Measurements from ENCODE around the gene S100A6. TPM values are rescaled to one million over a fixed set of nuclear protein-coding genes. Genes with fewer than 3 reads are reported as not detected.

Gene S100A6
- total RNA-seq, 4 donors from 2014 or later = 147 to 251 (median 192) TPM

- TF ChIP-seq, protein P1, sequence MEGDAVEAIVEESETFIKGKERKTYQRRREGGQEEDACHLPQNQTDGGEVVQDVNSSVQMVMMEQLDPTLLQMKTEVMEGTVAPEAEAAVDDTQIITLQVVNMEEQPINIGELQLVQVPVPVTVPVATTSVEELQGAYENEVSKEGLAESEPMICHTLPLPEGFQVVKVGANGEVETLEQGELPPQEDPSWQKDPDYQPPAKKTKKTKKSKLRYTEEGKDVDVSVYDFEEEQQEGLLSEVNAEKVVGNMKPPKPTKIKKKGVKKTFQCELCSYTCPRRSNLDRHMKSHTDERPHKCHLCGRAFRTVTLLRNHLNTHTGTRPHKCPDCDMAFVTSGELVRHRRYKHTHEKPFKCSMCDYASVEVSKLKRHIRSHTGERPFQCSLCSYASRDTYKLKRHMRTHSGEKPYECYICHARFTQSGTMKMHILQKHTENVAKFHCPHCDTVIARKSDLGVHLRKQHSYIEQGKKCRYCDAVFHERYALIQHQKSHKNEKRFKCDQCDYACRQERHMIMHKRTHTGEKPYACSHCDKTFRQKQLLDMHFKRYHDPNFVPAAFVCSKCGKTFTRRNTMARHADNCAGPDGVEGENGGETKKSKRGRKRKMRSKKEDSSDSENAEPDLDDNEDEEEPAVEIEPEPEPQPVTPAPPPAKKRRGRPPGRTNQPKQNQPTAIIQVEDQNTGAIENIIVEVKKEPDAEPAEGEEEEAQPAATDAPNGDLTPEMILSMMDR (IDR thresholded peaks at IDR 0.05) = no peak
- TF ChIP-seq POLR2A (IDR thresholded peaks at IDR 0.05) = no peak
- intact Hi-C loops (cut with DNase I; ENCODE audit: low total_unique reads) = no loop called here
- 87 to 88% methylated on average over 3 of the region's 3 CpGs for WGBS, 2 donors
- DNase-seq (ENCODE audit: low spot score in 2 of 2) = no peak
- H3K4me3 ChIP-seq (ENCODE audit: low read depth, poor library complexity, severe bottlenecking) = no peak overlapping the region
Observed at GRCh38 chr1:153561466-153561985, 25.7 kb upstream of the S100A6 start.

GRCh38 chr1:153560771-153561465 is 25.1 kb upstream of the S100A6 start:
- WGBS, 2 donors = 82 to 83% methylated on average over 10 of the region's 10 CpGs
- DNase-seq (ENCODE audit: low spot score in 2 of 2) = no peak
- TF ChIP-seq POLR2A (IDR thresholded peaks at IDR 0.05) = no peak
- TF ChIP-seq, protein P1 (IDR thresholded peaks at IDR 0.05) = no peak
- H3K4me3 ChIP-seq (ENCODE audit: low read depth, poor library complexity, severe bottlenecking) = no peak overlapping the region
- intact Hi-C loops (cut with DNase I; ENCODE audit: low total_unique reads) = no loop called here

DNA sequence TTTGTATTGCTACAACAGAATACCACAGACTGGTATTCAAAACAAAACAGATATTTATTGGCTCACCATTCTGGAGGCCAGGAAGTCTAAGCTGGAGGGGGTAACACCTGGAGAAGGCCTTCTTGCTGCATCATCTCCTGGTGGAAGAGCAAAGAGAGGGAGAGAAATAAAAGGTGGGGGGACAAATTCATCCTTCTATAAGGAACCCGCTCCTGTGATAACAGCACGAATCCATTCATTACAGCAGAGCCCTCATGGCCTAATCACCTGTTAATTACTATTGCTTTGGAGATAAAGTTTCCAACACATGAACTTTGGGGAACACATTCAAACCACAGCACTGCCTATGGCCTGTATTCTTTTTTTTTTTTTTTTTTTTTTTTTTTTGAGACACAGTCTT is 24.4 kb upstream of the S100A6 start:
- intact Hi-C loops (cut with DNase I; ENCODE audit: low total_unique reads) = no loop called here
- no peak for DNase-seq (ENCODE audit: low spot score in 2 of 2)
- WGBS, 2 donors = 89 to 96% methylated on average over 2 of the region's 2 CpGs
- TF ChIP-seq, protein P1 (IDR thresholded peaks at IDR 0.05) = no peak
- TF ChIP-seq POLR2A (IDR thresholded peaks at IDR 0.05) = no peak
- no peak overlapping the region for H3K4me3 ChIP-seq (ENCODE audit: low read depth, poor library complexity, severe bottlenecking)

- intact Hi-C loops (cut with DNase I; ENCODE audit: low total_unique reads) = no loop called here
- no peak for TF ChIP-seq POLR2A (IDR thresholded peaks at IDR 0.05)
- 69 to 75% methylated on average over 3 of the region's 3 CpGs for WGBS, 2 donors
- DNase-seq (ENCODE audit: low spot score in 2 of 2) = no peak
- H3K4me3 ChIP-seq (ENCODE audit: low read depth, poor library complexity, severe bottlenecking) = no peak overlapping the region
Observed at GRCh38 chr1:153557877-153558276, 22.1 kb upstream of the S100A6 start.

DNA sequence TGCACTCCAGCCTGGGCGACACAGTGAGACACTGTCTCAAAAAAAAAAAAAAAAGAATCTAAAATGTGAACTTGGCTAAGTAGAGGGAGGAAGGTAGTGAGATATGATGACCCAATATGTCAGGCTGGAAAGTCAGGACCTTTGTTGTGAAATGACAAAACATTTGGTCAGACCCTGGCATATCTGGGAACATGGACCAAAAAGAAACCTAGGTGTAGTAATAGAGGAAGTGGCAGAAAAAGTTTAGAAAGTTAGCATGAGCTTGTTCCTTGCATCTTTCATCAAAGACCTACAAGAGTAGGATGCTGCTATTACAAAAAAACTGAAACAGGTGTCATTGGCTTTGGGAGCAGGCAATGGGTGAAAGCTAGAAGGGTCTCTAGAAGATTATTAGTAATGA is 20.6 kb upstream of the S100A6 start:
- 78 to 87% methylated on average over 1 of the region's 1 CpG for WGBS, 2 donors
- no peak for DNase-seq (ENCODE audit: low spot score in 2 of 2)

GRCh38 chr1:153553830-153554541 is 18.2 kb upstream of the S100A6 start:
- intact Hi-C loops (cut with DNase I; ENCODE audit: low total_unique reads) = no loop called here
- TF ChIP-seq, protein P1 (IDR thresholded peaks at IDR 0.05) = no peak
- no peak for TF ChIP-seq POLR2A (IDR thresholded peaks at IDR 0.05)
- WGBS, 2 donors = 19 to 23% methylated on average over 2 of the region's 2 CpGs
- DNase-seq (ENCODE audit: low spot score in 2 of 2) = peak in 1 of 2 donors; percentile 80
- H3K4me3 ChIP-seq (ENCODE audit: low read depth, poor library complexity, severe bottlenecking) = no peak overlapping the region

More for the DNA sequence above, 20.6 kb upstream of the S100A6 start:
- TF ChIP-seq, protein P1 (IDR thresholded peaks at IDR 0.05) = no peak
- TF ChIP-seq POLR2A (IDR thresholded peaks at IDR 0.05) = no peak
- H3K4me3 ChIP-seq (ENCODE audit: low read depth, poor library complexity, severe bottlenecking) = no peak overlapping the region
- intact Hi-C loops (cut with DNase I; ENCODE audit: low total_unique reads) = no loop called here

Measured in lower leg skin (tissue), 4 donors.